Esophagus muscularis mucosa (tissue), 4 donors: Measurements from ENCODE around the gene RTN4RL2. TPM values are rescaled to one million over a fixed set of nuclear protein-coding genes. Genes with fewer than 3 reads are reported as not detected.

Source experiments
- DNase-seq: peaks from one replicate; pipeline ENCODE4 v3.0.0-alpha.2; 2017; ENCODE audit errors: extremely low spot score
- H3K27ac ChIP-seq, 4 donors: fragments of 200-600 bp; sonication (generic); replicated peaks in 1 of 4; 1 replicate in 3 of 4; 2 replicates in 1 of 4; pipeline ENCODE4 v1.5.1; 2016 to 2019; ENCODE audit warnings: mild to moderate bottlenecking in 1 of 4
- H3K27me3 ChIP-seq, 4 donors: fragments of 200-600 bp; sonication (generic); one replicate each; pipeline versions ENCODE4 v1.5.1 to v1.6.0; 2016 to 2019
- H3K36me3 ChIP-seq, 4 donors: fragments of 200-600 bp; sonication (generic); one replicate each; pipeline ENCODE4 v1.5.1; 2016 to 2019
- H3K4me1 ChIP-seq, 4 donors: fragments of 200-600 bp; sonication (generic); one replicate each; pipeline ENCODE4 v1.5.1; 2016 to 2019
- H3K4me3 ChIP-seq, 4 donors: fragments of 200-600 bp; sonication (generic); 1 replicate in 2 of 4; 2 replicates in 2 of 4; pipeline ENCODE4 v1.5.1; 2016 to 2019; ENCODE audit warnings: mild to moderate bottlenecking in 4 of 4, moderate library complexity in 1 of 4
- H3K9me3 ChIP-seq, 4 donors: fragments of 200-600 bp; sonication (generic); 1 replicate in 3 of 4; 2 replicates in 1 of 4; pipeline ENCODE4 v1.5.1; 2016 to 2019
- EP300 ChIP-seq: sonication (generic); formaldehyde crosslinking; IDR thresholded peaks from one replicate; pipeline ENCODE4 v1.6.1; 2017; ENCODE audit warnings: antibody characterized with exemption
- POLR2A ChIP-seq: fragments of 450-650 bp; IDR thresholded peaks from one replicate; pipeline ENCODE4 v1.6.1; 2017; ENCODE audit warnings: antibody characterized with exemption, moderate library complexity, mild to moderate bottlenecking, low read depth
- POLR2AphosphoS5 ChIP-seq, 2 donors: sonication (generic); formaldehyde crosslinking; IDR thresholded peaks; one replicate each; pipeline ENCODE4 v1.6.1; 2017; ENCODE audit warnings: antibody characterized with exemption in 2 of 2
- WGBS: methylation state at CpG from one replicate; pipeline ENCODE4 v1.1.5; 2018; 5-methylcytosine and 5-hydroxymethylcytosine counted together
- intact Hi-C: fragments of 100-400 bp; cut with DNase I; formaldehyde crosslinking; loops from one replicate; pipeline ENCODE4 v1.15.1; 2023
- total RNA-seq, 4 donors: library from RNA; depleted of rRNA; stranded (reverse); fragments of >200 nt; gene quantifications; one replicate each; pipeline versions ENCODE4 v1.1.0 to v1.2.1, GENCODE V29; 2016
- TF ChIP-seq, protein P1 (sequence below), 3 experiments: fragments of 200-600 bp in 2 of 3; fragments of 450-650 bp in 1 of 3; sonication (generic) in 2 of 3; IDR thresholded peaks; one replicate each; pipeline ENCODE4 v1.5.1; 2017 to 2019; ENCODE audit warnings: antibody characterized with exemption in 3 of 3, mild to moderate bottlenecking in 2 of 3, moderate library complexity in 1 of 3

RTN4RL2 gene
- total RNA-seq, 4 donors from 2014 or later = 0.33 to 1.1 (median 0.91) TPM; not detected in 1

DNA sequence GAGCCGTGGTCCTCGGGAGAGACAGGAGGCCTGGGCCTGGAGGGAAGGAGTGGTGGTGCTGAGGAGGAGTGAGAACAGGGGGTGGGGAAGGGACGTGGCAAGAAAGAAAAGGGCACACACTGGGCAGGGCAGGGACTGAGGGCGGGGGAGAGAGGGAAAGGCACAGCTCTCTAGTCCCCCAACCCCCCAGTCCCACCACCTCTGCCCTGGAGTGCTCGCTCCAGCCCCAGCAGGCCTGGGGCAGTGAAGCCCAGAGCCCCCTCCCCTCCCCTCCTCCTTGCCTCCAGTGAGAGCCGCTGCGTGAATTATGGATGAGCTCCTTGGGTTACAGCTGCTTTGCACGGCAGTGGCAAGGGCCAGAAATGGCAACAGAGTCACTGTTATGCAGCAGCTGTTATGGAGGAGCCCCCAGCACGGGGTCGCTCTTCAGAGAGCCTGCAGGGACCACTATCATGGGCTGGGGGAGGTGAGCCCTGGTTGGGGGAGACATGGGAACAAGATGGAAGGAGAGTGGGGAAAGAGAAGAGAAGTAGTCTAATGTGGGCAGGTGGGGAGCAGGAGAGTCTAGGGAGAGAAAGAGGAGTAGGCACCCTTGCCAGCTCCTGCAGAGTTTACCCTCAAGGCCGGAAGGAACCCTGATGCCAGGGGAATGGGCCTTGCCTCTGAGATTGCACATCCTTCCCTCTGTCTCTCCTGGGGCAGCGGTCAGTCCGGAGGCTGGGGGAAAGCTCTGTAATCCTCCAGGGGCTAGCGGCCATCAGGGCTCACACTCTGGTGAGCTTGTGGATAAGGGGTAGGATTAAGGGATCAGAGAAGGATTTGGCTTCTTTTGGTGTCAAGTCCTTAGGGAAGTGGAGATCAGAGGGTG, 3.6 kb downstream of the RTN4RL2 start:
- Histone ChIP-seq H3K4me3 (no peak overlapping the region), H3K27me3 (peaks cover 0 to 58% (median 23%) of the 10 kb centered on the region in 4 donors), H3K9me3 (no peaks in the 10 kb centered on the region), H3K36me3 (no peaks in the 10 kb centered on the region), H3K4me1 (peaks cover 15 to 25% (median 24%) of the 10 kb centered on the region in 4 donors), H3K27ac (no peak overlapping the region)
- intact Hi-C loops = no loop called here
- TF ChIP-seq, protein P1, sequence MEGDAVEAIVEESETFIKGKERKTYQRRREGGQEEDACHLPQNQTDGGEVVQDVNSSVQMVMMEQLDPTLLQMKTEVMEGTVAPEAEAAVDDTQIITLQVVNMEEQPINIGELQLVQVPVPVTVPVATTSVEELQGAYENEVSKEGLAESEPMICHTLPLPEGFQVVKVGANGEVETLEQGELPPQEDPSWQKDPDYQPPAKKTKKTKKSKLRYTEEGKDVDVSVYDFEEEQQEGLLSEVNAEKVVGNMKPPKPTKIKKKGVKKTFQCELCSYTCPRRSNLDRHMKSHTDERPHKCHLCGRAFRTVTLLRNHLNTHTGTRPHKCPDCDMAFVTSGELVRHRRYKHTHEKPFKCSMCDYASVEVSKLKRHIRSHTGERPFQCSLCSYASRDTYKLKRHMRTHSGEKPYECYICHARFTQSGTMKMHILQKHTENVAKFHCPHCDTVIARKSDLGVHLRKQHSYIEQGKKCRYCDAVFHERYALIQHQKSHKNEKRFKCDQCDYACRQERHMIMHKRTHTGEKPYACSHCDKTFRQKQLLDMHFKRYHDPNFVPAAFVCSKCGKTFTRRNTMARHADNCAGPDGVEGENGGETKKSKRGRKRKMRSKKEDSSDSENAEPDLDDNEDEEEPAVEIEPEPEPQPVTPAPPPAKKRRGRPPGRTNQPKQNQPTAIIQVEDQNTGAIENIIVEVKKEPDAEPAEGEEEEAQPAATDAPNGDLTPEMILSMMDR (IDR thresholded peaks at IDR 0.05) = no peak
- no peak for TF ChIP-seq POLR2AphosphoS5 (IDR thresholded peaks at IDR 0.05)
- TF ChIP-seq EP300 = no peak
- no peak for TF ChIP-seq POLR2A
- no peak for DNase-seq
- 72% methylated on average over 14 of the region's 14 CpGs for WGBS

DNA sequence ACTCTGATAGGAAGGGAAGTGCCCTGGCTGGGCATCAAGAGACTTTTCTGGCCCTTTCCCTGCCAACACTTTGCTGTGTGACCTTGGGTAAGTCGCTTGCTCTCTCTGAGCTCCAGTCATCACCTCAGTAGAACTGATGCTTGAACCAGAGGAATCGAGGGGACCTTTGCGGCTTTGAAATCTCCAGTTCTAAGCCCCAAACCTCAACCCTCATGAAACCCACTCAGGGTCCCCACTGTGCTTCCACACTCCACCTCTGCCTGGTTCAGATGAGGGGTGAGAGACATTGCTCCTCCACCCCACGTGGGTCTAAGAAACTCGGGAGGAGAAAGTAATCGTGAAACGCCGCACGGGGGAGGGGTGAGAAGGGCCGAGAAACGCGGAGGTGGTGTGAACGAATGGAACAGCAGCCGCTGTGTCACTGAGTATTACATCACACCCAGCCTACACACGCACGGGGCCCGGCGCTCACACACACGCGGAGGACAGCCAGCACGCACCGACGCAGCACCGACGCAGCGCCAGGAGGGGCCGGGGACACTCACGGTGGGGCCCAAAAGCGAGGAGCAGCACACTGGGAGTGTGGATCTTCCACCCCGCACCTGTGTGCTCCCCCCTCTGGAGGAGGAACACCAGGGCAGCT, 4.3 kb downstream of the RTN4RL2 start:
- Histone ChIP-seq H3K4me3 (no peak overlapping the region), H3K9me3 (no peaks in the 10 kb centered on the region), H3K4me1 (peaks cover 7 to 18% (median 16%) of the 10 kb centered on the region in 4 donors), H3K27me3 (peaks cover 0 to 51% (median 16%) of the 10 kb centered on the region in 4 donors), H3K36me3 (no peaks in the 10 kb centered on the region), H3K27ac (no peak overlapping the region)
- intact Hi-C loops = no loop called here
- no peak for DNase-seq
- 63% methylated on average over 26 of the region's 30 CpGs for WGBS
- no peak for TF ChIP-seq EP300
- TF ChIP-seq, protein P1 (IDR thresholded peaks at IDR 0.05) = no peak
- no peak for TF ChIP-seq POLR2A
- no peak for TF ChIP-seq POLR2AphosphoS5 (IDR thresholded peaks at IDR 0.05)

DNA sequence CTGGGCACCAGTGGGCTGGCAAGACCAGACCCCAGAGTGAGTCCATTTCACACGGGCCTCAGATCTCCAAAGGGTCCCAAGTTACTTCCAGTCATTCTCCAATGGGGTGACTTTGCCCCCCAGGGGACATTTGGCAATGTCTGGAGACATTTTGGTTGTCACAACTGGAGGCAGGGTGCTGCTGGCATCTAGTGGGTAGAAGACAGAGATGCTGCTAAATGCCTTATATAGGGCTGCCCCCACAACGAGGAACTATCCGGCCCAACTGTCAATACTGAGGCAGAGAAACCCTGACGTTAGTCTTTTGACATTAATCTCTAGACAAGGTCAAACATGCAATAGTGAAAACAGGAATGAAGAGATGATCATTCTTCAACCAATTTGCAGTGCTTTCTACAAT, 6.4 kb downstream of the RTN4RL2 start:
- Histone ChIP-seq H3K27me3 (peaks cover 0 to 35% (median 0%) of the 10 kb centered on the region in 4 donors), H3K36me3 (no peaks in the 10 kb centered on the region), H3K4me3 (no peak overlapping the region), H3K27ac (no peak overlapping the region), H3K9me3 (no peaks in the 10 kb centered on the region), H3K4me1 (no peaks in the 10 kb centered on the region)
- no peak for DNase-seq
- 66% methylated on average over 4 of the region's 4 CpGs for WGBS
- intact Hi-C loops = no loop called here
- no peak for TF ChIP-seq POLR2AphosphoS5 (IDR thresholded peaks at IDR 0.05)
- TF ChIP-seq, protein P1 (IDR thresholded peaks at IDR 0.05) = no peak
- no peak for TF ChIP-seq POLR2A
- no peak for TF ChIP-seq EP300

DNA sequence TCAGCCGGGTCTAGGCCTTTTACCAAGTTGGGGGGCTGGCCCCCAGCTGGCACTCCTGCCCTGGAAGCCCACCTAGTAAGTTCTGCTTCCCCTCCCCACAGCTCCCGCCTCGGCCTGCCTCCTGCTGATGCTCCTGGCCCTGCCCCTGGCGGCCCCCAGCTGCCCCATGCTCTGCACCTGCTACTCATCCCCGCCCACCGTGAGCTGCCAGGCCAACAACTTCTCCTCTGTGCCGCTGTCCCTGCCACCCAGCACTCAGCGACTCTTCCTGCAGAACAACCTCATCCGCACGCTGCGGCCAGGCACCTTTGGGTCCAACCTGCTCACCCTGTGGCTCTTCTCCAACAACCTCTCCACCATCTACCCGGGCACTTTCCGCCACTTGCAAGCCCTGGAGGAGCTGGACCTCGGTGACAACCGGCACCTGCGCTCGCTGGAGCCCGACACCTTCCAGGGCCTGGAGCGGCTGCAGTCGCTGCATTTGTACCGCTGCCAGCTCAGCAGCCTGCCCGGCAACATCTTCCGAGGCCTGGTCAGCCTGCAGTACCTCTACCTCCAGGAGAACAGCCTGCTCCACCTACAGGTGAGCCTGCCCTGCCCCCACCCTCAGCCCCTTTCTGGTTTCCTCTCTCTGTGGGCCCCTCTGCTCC, 7.3 kb downstream of the RTN4RL2 start:
- no peak for DNase-seq
- Histone ChIP-seq H3K27me3 (peaks cover 0 to 34% (median 0%) of the 10 kb centered on the region in 4 donors), H3K27ac (no peak overlapping the region), H3K4me3 (no peak overlapping the region), H3K4me1 (no peaks in the 10 kb centered on the region), H3K36me3 (no peaks in the 10 kb centered on the region), H3K9me3 (no peaks in the 10 kb centered on the region)
- WGBS = 83% methylated on average over 22 of the region's 23 CpGs
- no peak for TF ChIP-seq POLR2A
- intact Hi-C loops = no loop called here

DNA sequence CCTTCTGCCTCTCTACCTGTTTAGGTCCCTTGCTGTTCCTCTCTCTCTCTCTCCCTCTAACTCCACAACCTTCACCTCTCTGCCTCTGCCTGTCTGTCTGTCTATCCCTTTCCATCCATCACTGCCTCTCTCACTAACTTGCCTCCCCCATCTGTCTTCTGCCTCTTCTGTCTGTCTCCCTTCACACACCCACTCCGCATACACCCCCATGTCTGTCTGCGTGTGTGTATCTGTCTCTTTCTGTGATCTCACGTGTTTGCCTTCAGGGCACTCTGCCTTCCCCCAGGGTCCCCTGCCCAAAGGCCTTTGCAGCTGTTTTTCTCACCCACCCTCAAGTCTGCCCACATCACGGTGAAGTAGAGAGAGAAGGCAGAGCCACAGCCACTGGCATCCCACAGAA, 7.9 kb downstream of the RTN4RL2 start:
- DNase-seq = no peak
- WGBS = 76% methylated on average over 4 of the region's 4 CpGs
- H3K27ac ChIP-seq = no peak overlapping the region
- peaks cover 0 to 30% (median 0%) of the 10 kb centered on the region in 4 donors for H3K27me3 ChIP-seq
- TF ChIP-seq, protein P1 (IDR thresholded peaks at IDR 0.05) = no peak
- TF ChIP-seq EP300 = no peak
- TF ChIP-seq POLR2AphosphoS5 (IDR thresholded peaks at IDR 0.05) = no peak
- TF ChIP-seq POLR2A = no peak
- H3K4me1 ChIP-seq = no peaks in the 10 kb centered on the region
- H3K4me3 ChIP-seq = no peak overlapping the region
- H3K36me3 ChIP-seq = no peaks in the 10 kb centered on the region
- no peaks in the 10 kb centered on the region for H3K9me3 ChIP-seq
- intact Hi-C loops = no loop called here
